IMR-90 (cell line): ENCODE measurements around the gene FAM149A. TPM values are rescaled to one million over a fixed set of nuclear protein-coding genes. Genes with fewer than 3 reads are reported as not detected.
A peak's percentile ranks its signal among the peaks of the same experiment; 100 is the strongest.

Experiments
- ATAC-seq: fragments of 200-7000 bp; cut with Tn5 transposase; 2 replicates; pipeline ENCODE4 v1.9.1; 2020; ENCODE audit warnings: low read depth, mild to moderate bottlenecking, moderate library complexity
- BruUV-seq: library from RNA; stranded (reverse); fragments of 400-500 nt; replicated peaks from 2 replicates; lab custom pipeline; 2021; lab: Mats Ljungman, UMichigan
- CTCF ChIA-PET: fragments of 300-600 bp; formaldehyde crosslinking; extraction: SDS; loops from one replicate; lab custom pipeline; 2021; ENCODE audit warnings: antibody characterized with exemption; lab: Yijun Ruan, JAX
- POLR2A ChIA-PET: fragments of 300-600 bp; sonication (Branson Sonifier 250); formaldehyde crosslinking; loops from one replicate; lab custom pipeline; 2022; ENCODE audit warnings: antibody characterized with exemption; ENCODE audit not compliant: unreplicated experiment; lab: Charles Lee
- DNase-seq: peaks from one replicate; pipeline ENCODE4 v3.0.0; 2013
- H2AFZ ChIP-seq: replicated peaks from 2 replicates; pipeline ENCODE3; 2013; ENCODE audit warnings: low read length, mild to moderate bottlenecking; ENCODE audit not compliant: poor library complexity
- H2AK5ac ChIP-seq: 2 replicates; pipeline ENCODE4 v1.6.1; 2013; ENCODE audit warnings: low read depth, low read length, inconsistent platforms
- H2AK9ac ChIP-seq: replicated peaks from 2 replicates; pipeline ENCODE3; 2013; ENCODE audit warnings: mild to moderate bottlenecking, low read depth, low read length, moderate library complexity; ENCODE audit not compliant: poor library complexity
- H2BK120ac ChIP-seq: 2 replicates; pipeline ENCODE4 v1.6.1; 2013; ENCODE audit warnings: low read depth, low read length, inconsistent platforms
- H2BK15ac ChIP-seq: 3 replicates; pipeline ENCODE4 v1.6.1; 2013; ENCODE audit warnings: low read depth, low read length, inconsistent platforms
- H2BK20ac ChIP-seq: 2 replicates; pipeline ENCODE4 v1.6.1; 2013; ENCODE audit warnings: low read depth, mild to moderate bottlenecking, inconsistent platforms, low read length, moderate library complexity
- H2BK5ac ChIP-seq: 2 replicates; pipeline ENCODE4 v1.6.1; 2013; ENCODE audit warnings: mild to moderate bottlenecking, low read depth, low read length, inconsistent platforms; ENCODE audit not compliant: poor library complexity, severe bottlenecking
- H3K14ac ChIP-seq: replicated peaks from 2 replicates; pipeline ENCODE4 v1.6.1; 2013; ENCODE audit warnings: low read depth, low read length, inconsistent platforms
- H3K18ac ChIP-seq: 2 replicates; pipeline ENCODE4 v1.6.1; 2013; ENCODE audit warnings: low read depth, low read length, control low read depth
- H3K23ac ChIP-seq: 2 replicates; pipeline ENCODE4 v1.6.1; 2013; ENCODE audit warnings: low read depth, low read length, inconsistent platforms
- H3K27ac ChIP-seq: 2 replicates; pipeline ENCODE4 v1.5.1; 2013; ENCODE audit warnings: mild to moderate bottlenecking, control low read depth, low read length; ENCODE audit not compliant: insufficient read depth
- H3K27me3 ChIP-seq: 2 replicates; pipeline ENCODE4 v1.6.1; 2013; ENCODE audit warnings: low read length; ENCODE audit not compliant: control insufficient read depth, insufficient read depth
- H3K36me3 ChIP-seq: 2 replicates; pipeline ENCODE4 v1.6.1; 2013; ENCODE audit warnings: low read length, mixed read lengths; ENCODE audit not compliant: control insufficient read depth, insufficient read depth
- H3K4ac ChIP-seq: 2 replicates; pipeline ENCODE4 v1.6.1; 2013; ENCODE audit warnings: low read depth, low read length, inconsistent platforms
- H3K4me1 ChIP-seq: 2 replicates; pipeline ENCODE4 v1.6.1; 2013; ENCODE audit warnings: low read length, mixed read lengths; ENCODE audit not compliant: control insufficient read depth, insufficient read depth
- H3K4me2 ChIP-seq: 2 replicates; pipeline ENCODE4 v1.6.1; 2013; ENCODE audit warnings: low read depth, mild to moderate bottlenecking, control low read depth, low read length, moderate library complexity
- H3K4me3 ChIP-seq: 2 replicates; pipeline ENCODE4 v1.5.1; 2013; ENCODE audit warnings: low read depth, mild to moderate bottlenecking, control low read depth, low read length, moderate library complexity; ENCODE audit not compliant: insufficient read depth
- H3K56ac ChIP-seq: 2 replicates; pipeline ENCODE4 v1.6.1; 2013; ENCODE audit warnings: low read length, inconsistent platforms; ENCODE audit not compliant: insufficient read depth; ENCODE audit errors: extremely low read depth
- H3K79me1 ChIP-seq, 2 experiments: 2 replicates each; pipeline ENCODE4 v1.6.1; 2013; ENCODE audit warnings: low read length in 2 of 2, inconsistent platforms in 1 of 2, low read depth in 1 of 2
- H3K9ac ChIP-seq: 2 replicates; pipeline ENCODE4 v1.6.1; 2013; ENCODE audit warnings: low read depth, low read length, control low read depth
- H3K9me1 ChIP-seq: 2 replicates; pipeline ENCODE4 v1.6.1; 2013; ENCODE audit warnings: low read length, inconsistent platforms; ENCODE audit not compliant: insufficient read depth
- H3K9me3 ChIP-seq: 2 replicates; pipeline ENCODE4 v1.6.1; 2013; ENCODE audit warnings: low read length; ENCODE audit not compliant: control insufficient read depth, insufficient read depth
- H4K20me1 ChIP-seq: 2 replicates; pipeline ENCODE4 v1.6.1; 2013; ENCODE audit warnings: low read length, inconsistent platforms; ENCODE audit not compliant: insufficient read depth
- H4K5ac ChIP-seq: 2 replicates; pipeline ENCODE4 v1.6.1; 2013; ENCODE audit warnings: mild to moderate bottlenecking, low read depth, low read length, control low read depth
- H4K8ac ChIP-seq, 2 experiments: 2 replicates each; pipeline ENCODE4 v1.6.1; 2013; ENCODE audit warnings: low read depth in 2 of 2, low read length in 2 of 2, control low read depth in 1 of 2, inconsistent platforms in 1 of 2
- H4K91ac ChIP-seq: 2 replicates; pipeline ENCODE4 v1.6.1; 2013; ENCODE audit warnings: low read depth, low read length, inconsistent platforms; ENCODE audit not compliant: insufficient read depth
- RAD21 ChIP-seq: IDR thresholded peaks from 2 replicates; pipeline ENCODE4 v1.6.1; 2012; ENCODE audit warnings: low read length, improper control_type of control experiment
- WGBS, 2 experiments: methylation state at CpG; one replicate each; pipeline versions ENCODE4 v1.1.5 to v1.1.7; 2013; ENCODE audit warnings: missing lambda C conversion rate in 2 of 2; ENCODE audit not compliant: insufficient read length in 1 of 2; ENCODE audit errors: extremely low coverage in 2 of 2; 5-methylcytosine and 5-hydroxymethylcytosine counted together
- dilution Hi-C: fragments of 300-500 bp; cut with HindIII; formaldehyde crosslinking; loops from one replicate; pipeline ENCODE4 v1.14.3; 2018; ENCODE audit warnings: low sequenced_read_pairs; ENCODE audit not compliant: unreplicated experiment
- in situ Hi-C: fragments of 300-500 bp; cut with MboI; formaldehyde crosslinking; loops from 3 replicates; pipeline ENCODE4 v1.14.3; 2019; ENCODE audit warnings: low sequenced_read_pairs, inconsistent platforms, mixed read lengths
- intact Hi-C: fragments of 100-400 bp; cut with micrococcal nuclease; formaldehyde crosslinking; loops from 2 replicates; pipeline ENCODE4 v1.10.0; 2022
- polyA plus RNA-seq, 3 experiments: library from polyadenylated mRNA; depleted of rRNA; stranded (reverse); fragments of >200 nt; gene quantifications; 2 replicates each; pipeline ENCODE4 v1.2.3, GENCODE V29; 2012; ENCODE audit warnings: low replicate concordance in 1 of 3
- total RNA-seq: library from RNA; depleted of rRNA; stranded (reverse); fragments of >200 nt; gene quantifications from 2 replicates; pipeline ENCODE4 v1.2.3, GENCODE V29; 2012

FAM149A gene
- total and polyA plus RNA-seq, 2 of the 4 experiments (the other 2 are of a cell fraction) = 0.54 to 0.70 TPM

DNA sequence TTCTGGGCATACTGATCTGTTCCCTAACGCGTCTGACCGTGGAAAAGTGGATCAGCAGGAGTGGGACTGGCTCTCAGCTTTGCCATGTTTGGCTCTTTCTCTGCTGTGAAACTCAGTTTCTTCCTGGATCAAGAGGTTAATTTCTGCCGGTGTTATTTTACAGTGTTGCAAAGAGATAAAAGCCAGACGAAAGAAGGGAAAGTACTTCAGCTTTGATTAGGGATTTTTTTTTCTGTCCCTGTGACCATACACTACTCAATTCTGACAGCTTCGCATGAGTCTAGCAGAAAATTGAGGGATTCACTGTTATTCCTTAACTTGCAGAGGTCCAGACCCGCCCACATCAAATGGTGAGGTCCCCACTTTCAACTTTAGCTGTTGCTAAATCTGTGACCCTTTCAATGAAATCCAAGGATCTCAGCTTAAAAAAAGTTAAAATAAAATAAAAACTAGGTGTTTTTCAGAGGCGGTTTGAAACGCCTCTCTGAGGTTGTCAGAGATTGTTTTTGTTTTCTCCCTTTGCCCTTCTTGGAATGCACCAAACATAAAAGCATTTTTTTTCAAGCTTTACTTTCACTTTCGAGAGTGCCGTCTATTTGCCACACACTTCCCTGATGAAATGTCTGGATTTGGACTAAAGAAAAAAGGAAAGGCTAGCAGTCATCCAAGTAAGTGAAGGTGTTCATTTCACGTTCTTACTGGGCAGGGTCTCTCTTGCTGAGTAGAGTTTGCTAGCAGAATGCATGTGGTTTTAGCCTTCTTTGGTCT lies 35.7 kb upstream of the FAM149A start, which contains the start of gene TLR3:
Gene TLR3 (plus strand): TSS at position 576 of the 768 bp plus-strand sequence. CDS start 7,464 bp downstream, outside the sequence.
- H2AFZ ChIP-seq = peak within 1 kb of the TSS; percentile 53
- ATAC-seq = peak; percentile 70
- peak within 1 kb of the TSS; percentile 83 for H3K18ac ChIP-seq
- peak within 1 kb of the TSS; percentile 56 for H3K9ac ChIP-seq
- in situ Hi-C loops = no loop called here
- H2AK9ac ChIP-seq = no peak within 1 kb of the TSS
- H2BK20ac ChIP-seq = no peak within 1 kb of the TSS
- no peaks in the 10 kb centered on the region for H3K9me1 ChIP-seq
- H3K4me2 ChIP-seq = peak within 1 kb of the TSS; percentile 99
- peak within 1 kb of the TSS; percentile 90 for H4K5ac ChIP-seq
- BruUV-seq = no TSS peak
- dilution Hi-C loops = no loop called here
- peak; percentile 22 for DNase-seq
- no peak within 1 kb of the TSS for H2BK15ac ChIP-seq
- H4K8ac ChIP-seq = peak within 1 kb of the TSS in 1 of 2 experiments; percentile 51; a peak in 1 of 4 replicates
- H3K56ac ChIP-seq = no peak within 1 kb of the TSS; the same call in 1 of the 2 replicates
- H4K20me1 ChIP-seq = no peaks in the 10 kb centered on the region
- 0% methylated on average over 1 of the region's 12 CpGs; no CpG with 5 or more reads in 1 of the 2 experiments for WGBS, 2 experiments
- H3K4me1 ChIP-seq = peaks cover 1% of the 10 kb centered on the region; the same call in 1 of the 2 replicates
- peak within 1 kb of the TSS; percentile 4; the same call in 1 of the 2 replicates for H2BK120ac ChIP-seq
- H3K14ac ChIP-seq = no peak within 1 kb of the TSS
- no peak within 1 kb of the TSS for H3K23ac ChIP-seq
- H3K36me3 ChIP-seq = no peaks in the 10 kb centered on the region
- no peak within 1 kb of the TSS; the same call in 1 of the 2 replicates for H3K27ac ChIP-seq
- H3K27me3 ChIP-seq = no peaks in the 10 kb centered on the region
- peak within 1 kb of the TSS; percentile 89 for H3K4me3 ChIP-seq
- no peaks in the 10 kb centered on the region for H3K9me3 ChIP-seq
- H2AK5ac ChIP-seq = no peak within 1 kb of the TSS
- H3K79me1 ChIP-seq = no peaks in the 10 kb centered on the region
- H3K4ac ChIP-seq = 0 out of 2 replicates have a peak within 1 kb of the TSS, but pooled peaks have one; percentile 5
- no peak within 1 kb of the TSS for H2BK5ac ChIP-seq
- intact Hi-C loops = loop anchor here (1.0 to 5.0 kb wide), 2 partner anchors 69 to 124 kb away; partner anchors contain the start of gene CYP4V2
- TF ChIP-seq RAD21 = no peak
- POLR2A ChIA-PET = no interaction called here
- H4K91ac ChIP-seq = no peak within 1 kb of the TSS
- CTCF ChIA-PET = interaction anchor here (1.3 to 1.5 kb wide), 2 partner anchors 11 to 68 kb away, joined by 5 to 8 read pairs; no protein-coding TSS in a partner anchor
